MM.1S (cell line): ENCODE results near the gene FBXL4.

Experiments
- DNase-seq: peaks from one replicate; pipeline ENCODE4 v3.0.0-alpha.2; 2015
- H2AFZ ChIP-seq: fragments of 300-600 bp; sonication (generic); 2 replicates; pipeline ENCODE4 v1.6.0; 2016; ENCODE audit warnings: antibody characterized with exemption, low read length
- H3F3A ChIP-seq: fragments of 300-600 bp; sonication (generic); 2 replicates; pipeline ENCODE4 v1.6.1; 2016; ENCODE audit warnings: mild to moderate bottlenecking, antibody characterized with exemption, low read length, moderate library complexity, mixed read lengths; ENCODE audit not compliant: insufficient read depth
- H3K27ac ChIP-seq: fragments of 300-600 bp; sonication (generic); 2 replicates; pipeline ENCODE4 v1.5.1; 2016; ENCODE audit warnings: mild to moderate bottlenecking, low read length
- H3K27me3 ChIP-seq: fragments of 300-600 bp; sonication (generic); replicated peaks from 2 replicates; pipeline ENCODE4 v1.6.0; 2016; ENCODE audit warnings: low read length; ENCODE audit not compliant: insufficient read depth
- H3K36me3 ChIP-seq: fragments of 300-600 bp; sonication (generic); replicated peaks from 2 replicates; pipeline ENCODE4 v1.6.1; 2016; ENCODE audit warnings: mild to moderate bottlenecking, low read length, mixed read lengths; ENCODE audit not compliant: insufficient read depth
- H3K4me1 ChIP-seq: fragments of 300-600 bp; sonication (generic); 2 replicates; pipeline ENCODE4 v1.6.1; 2016; ENCODE audit warnings: low read length, mixed read lengths
- H3K4me2 ChIP-seq: fragments of 300-600 bp; sonication (generic); 2 replicates; pipeline ENCODE4 v1.6.0; 2016; ENCODE audit warnings: low read depth, low read length
- H3K4me3 ChIP-seq: fragments of 300-600 bp; sonication (generic); 2 replicates; pipeline ENCODE4 v1.5.1; 2016; ENCODE audit warnings: low read length, mixed read lengths
- H3K79me2 ChIP-seq: fragments of 300-600 bp; sonication (generic); 2 replicates; pipeline ENCODE4 v1.6.1; 2016; ENCODE audit warnings: mixed run types, low read length, mixed read lengths
- H3K9ac ChIP-seq: fragments of 300-600 bp; sonication (generic); 2 replicates; pipeline ENCODE4 v1.6.1; 2016; ENCODE audit warnings: low read length, mixed read lengths
- H3K9me2 ChIP-seq: fragments of 300-600 bp; sonication (generic); replicated peaks from 2 replicates; pipeline ENCODE4 v1.6.1; 2016; ENCODE audit warnings: mild to moderate bottlenecking, low read length, mixed read lengths; ENCODE audit not compliant: insufficient read depth
- H3K9me3 ChIP-seq: fragments of 300-600 bp; sonication (generic); replicated peaks from 2 replicates; pipeline ENCODE4 v1.6.1; 2016; ENCODE audit warnings: mild to moderate bottlenecking, low read length, mixed read lengths; ENCODE audit not compliant: insufficient read depth
- H4K20me1 ChIP-seq: fragments of 300-600 bp; sonication (generic); 2 replicates; pipeline ENCODE4 v1.6.1; 2016; ENCODE audit warnings: mild to moderate bottlenecking, low read length, moderate library complexity, mixed read lengths; ENCODE audit not compliant: insufficient read depth
- CTCF ChIP-seq: fragments of 300-600 bp; sonication (generic); IDR thresholded peaks from 2 replicates; pipeline ENCODE4 v1.5.1; 2016; ENCODE audit warnings: antibody characterized with exemption, low read length, mixed read lengths
- EZH2 ChIP-seq: fragments of 300-600 bp; sonication (generic); optimal IDR thresholded peaks from 2 replicates; pipeline ENCODE3; 2017; ENCODE audit warnings: low read depth, mild to moderate bottlenecking, antibody characterized with exemption, low read length, mixed read lengths
- EZH2phosphoT487 ChIP-seq: fragments of 300-600 bp; sonication (generic); IDR thresholded peaks from 2 replicates; pipeline ENCODE4 v1.6.1; 2018; ENCODE audit warnings: antibody characterized with exemption, low read length

FBXL4 gene

GRCh38 chr6:98947411-98948292 lies at the start of gene FBXL4:
Gene FBXL4 (minus strand): TSS chr6:98947946. CDS start chr6:98926988, 20,958 bp downstream.
- Histone ChIP-seq H2AFZ (peak within 1 kb of the TSS; percentile 92), H4K20me1 (no peaks in the 10 kb centered on the region), H3K9me2 (no peaks in the 10 kb centered on the region), H3K4me2 (peak within 1 kb of the TSS; percentile 95), H3K27ac (peak within 1 kb of the TSS; percentile 81), H3F3A (peaks cover 9% of the 10 kb centered on the region; the same call in 1 of the 2 replicates), H3K36me3 (no peaks in the 10 kb centered on the region), H3K9me3 (no peaks in the 10 kb centered on the region), H3K9ac (peak within 1 kb of the TSS; percentile 83), H3K4me1 (peaks cover 12% of the 10 kb centered on the region; the same call in 1 of the 2 replicates), H3K79me2 (peaks cover 45% of the 10 kb centered on the region), H3K4me3 (peak within 1 kb of the TSS; percentile 98), H3K27me3 (no peaks in the 10 kb centered on the region)
- no peak for TF ChIP-seq CTCF
- no peak for TF ChIP-seq EZH2phosphoT487
- TF ChIP-seq EZH2, result no peak
- peak; percentile 77 for DNase-seq

- Histone ChIP-seq H3K4me3 (no peak overlapping the region), H3K27ac (no peak overlapping the region), H3F3A (no peaks in the 10 kb centered on the region), H3K9me2 (no peaks in the 10 kb centered on the region), H3K4me1 (no peaks in the 10 kb centered on the region; the same call in 1 of the 2 replicates), H2AFZ (no peak overlapping the region), H3K9me3 (no peaks in the 10 kb centered on the region), H3K79me2 (no peaks in the 10 kb centered on the region), H3K27me3 (no peaks in the 10 kb centered on the region), H3K9ac (no peak overlapping the region), H4K20me1 (no peaks in the 10 kb centered on the region), H3K36me3 (no peaks in the 10 kb centered on the region), H3K4me2 (no peak overlapping the region)
- TF ChIP-seq EZH2phosphoT487 (no peak), CTCF (no peak), EZH2 (no peak)
- no peak for DNase-seq
These were observed 47.4 kb upstream of the FBXL4 start for GRCh38 chr6:98995116-98995515.

- Histone ChIP-seq H3K9me3 (no peaks in the 10 kb centered on the region), H3K36me3 (no peaks in the 10 kb centered on the region), H4K20me1 (no peaks in the 10 kb centered on the region), H3K9ac (no peak overlapping the region), H2AFZ (no peak overlapping the region), H3K9me2 (no peaks in the 10 kb centered on the region), H3F3A (no peaks in the 10 kb centered on the region), H3K79me2 (no peaks in the 10 kb centered on the region), H3K4me1 (no peaks in the 10 kb centered on the region; the same call in 1 of the 2 replicates), H3K4me2 (no peak overlapping the region; the same call in 1 of the 2 replicates), H3K27ac (no peak overlapping the region), H3K4me3 (no peak overlapping the region), H3K27me3 (no peaks in the 10 kb centered on the region)
- DNase-seq, result no peak
- TF ChIP-seq EZH2phosphoT487, result no peak
- TF ChIP-seq EZH2, result no peak
- TF ChIP-seq CTCF, result no peak
These were observed 44.8 kb upstream of the FBXL4 start for GRCh38 chr6:98992535-98992934.
